HepG2 (cell line): Measurements from ENCODE around the gene RAC3. TPM values are rescaled to one million over a fixed set of nuclear protein-coding genes. Genes with fewer than 3 reads are reported as not detected.

Source experiments
- ARID4A ChIP-seq: sonication (generic); formaldehyde crosslinking; IDR thresholded peaks from 2 replicates; pipeline ENCODE4 v1.5.0; 2020; ENCODE audit warnings: mild to moderate bottlenecking, missing genetic modification reagents, borderline replicate concordance
- FOXA1 ChIP-seq, 2 experiments: fragments of 450-650 bp in 1 of 2; sonication (generic) in 1 of 2; formaldehyde crosslinking in 1 of 2; IDR thresholded peaks; 2 replicates each; pipeline versions ENCODE4 v1.4.0 to v1.6.1; 2016 to 2020; ENCODE audit warnings: missing genetic modification reagents in 1 of 2
- GPN1 ChIP-seq: sonication (generic); formaldehyde crosslinking; IDR thresholded peaks from 2 replicates; pipeline ENCODE4 v1.5.1; 2020; ENCODE audit warnings: missing genetic modification reagents, borderline replicate concordance
- HOXA3 ChIP-seq: sonication (generic); formaldehyde crosslinking; IDR thresholded peaks from 2 replicates; pipeline ENCODE4 v1.5.0; 2020; ENCODE audit warnings: missing genetic modification reagents
- KDM6A ChIP-seq: IDR thresholded peaks from 2 replicates; pipeline ENCODE4 v1.6.1; 2016; ENCODE audit warnings: low read depth
- MYC ChIP-seq: sonication (generic); formaldehyde crosslinking; IDR thresholded peaks from 2 replicates; pipeline ENCODE4 v1.9.0; 2021; ENCODE audit warnings: missing genetic modification reagents, borderline replicate concordance
- POGK ChIP-seq: sonication (generic); formaldehyde crosslinking; conservative IDR thresholded peaks from 2 replicates; pipeline ENCODE4 v1.8.0; 2022; ENCODE audit warnings: mild to moderate bottlenecking, moderate library complexity, missing genetic modification reagents
- RXRB ChIP-seq: IDR thresholded peaks from 2 replicates; pipeline ENCODE4 v1.6.1; 2016; ENCODE audit warnings: borderline replicate concordance, missing genetic modification reagents, missing compliant biosample characterization
- SATB2 ChIP-seq: sonication (generic); formaldehyde crosslinking; IDR thresholded peaks from 2 replicates; pipeline ENCODE4 v1.5.0; 2020; ENCODE audit warnings: missing genetic modification reagents
- TEF ChIP-seq: sonication (generic); formaldehyde crosslinking; IDR thresholded peaks from 2 replicates; pipeline ENCODE4 v1.5.0; 2020; ENCODE audit warnings: missing genetic modification reagents
- TGIF2 ChIP-seq: IDR thresholded peaks from 2 replicates; pipeline ENCODE4 v1.6.1; 2016; ENCODE audit warnings: control low read depth, missing compliant biosample characterization
- XRCC5 ChIP-seq: fragments of 200-400 bp; formaldehyde crosslinking; optimal IDR thresholded peaks from 2 replicates; pipeline ENCODE3; 2017; ENCODE audit warnings: mild to moderate bottlenecking, low read length
- ZBTB3 ChIP-seq: sonication (generic); formaldehyde crosslinking; IDR thresholded peaks from 2 replicates; pipeline ENCODE4 v1.4.0; 2020; ENCODE audit warnings: low read depth, mild to moderate bottlenecking, moderate library complexity, missing genetic modification reagents, borderline replicate concordance
- ZMYM2 ChIP-seq: sonication (generic); formaldehyde crosslinking; IDR thresholded peaks from 2 replicates; pipeline ENCODE4 v1.8.0; 2022; ENCODE audit warnings: mild to moderate bottlenecking, missing genetic modification reagents
- ZNF331 ChIP-seq: sonication (generic); formaldehyde crosslinking; IDR thresholded peaks from 2 replicates; pipeline ENCODE4 v1.4.0; 2020; ENCODE audit warnings: missing genetic modification reagents
- ZNF382 ChIP-seq: sonication (generic); formaldehyde crosslinking; IDR thresholded peaks from 2 replicates; pipeline ENCODE4 v1.5.0; 2020; ENCODE audit warnings: missing genetic modification reagents, mild to moderate bottlenecking, borderline replicate concordance
- ZNF383 ChIP-seq: sonication (generic); formaldehyde crosslinking; IDR thresholded peaks from 2 replicates; pipeline ENCODE4 v1.4.0; 2020; ENCODE audit warnings: missing genetic modification reagents, mild to moderate bottlenecking, borderline replicate concordance
- ZNF441 ChIP-seq: sonication (generic); formaldehyde crosslinking; IDR thresholded peaks from 2 replicates; pipeline ENCODE4 v1.7.0; 2021; ENCODE audit warnings: missing genetic modification reagents, borderline replicate concordance
- ZNF451 ChIP-seq: sonication (generic); formaldehyde crosslinking; IDR thresholded peaks from 2 replicates; pipeline ENCODE4 v1.5.0; 2020; ENCODE audit warnings: mild to moderate bottlenecking, missing genetic modification reagents
- ZNF468 ChIP-seq: sonication (generic); formaldehyde crosslinking; IDR thresholded peaks from 2 replicates; pipeline ENCODE4 v1.8.0; 2022; ENCODE audit warnings: mild to moderate bottlenecking, moderate library complexity, missing genetic modification reagents
- ZSCAN29 ChIP-seq: sonication (generic); formaldehyde crosslinking; conservative IDR thresholded peaks from 2 replicates; pipeline ENCODE4 v1.4.0; 2020; ENCODE audit warnings: mild to moderate bottlenecking, missing genetic modification reagents
- polyA plus RNA-seq, 8 experiments: library from polyadenylated mRNA; depleted of rRNA in 3 of 8; stranded (reverse) in 7 of 8; unstranded in 1 of 8; fragments of >200 nt; fragmentation: Illumina TruSeq in 4 of 8; extraction: Trizol in 4 of 8; gene quantifications; 2 replicates each; pipeline versions ENCODE4 v1.2.1 to v1.2.3, GENCODE V29; 2011 to 2016; ENCODE audit warnings: low read depth in 4 of 8, missing spikeins in 1 of 8, mixed read lengths in 1 of 8; ENCODE audit not compliant: insufficient read depth in 1 of 8
- total RNA-seq, 5 experiments: library from RNA; depleted of rRNA; stranded (reverse); fragments of >200 nt; fragmentation: Illumina TruSeq; extraction: Trizol; gene quantifications; 2 replicates each; pipeline ENCODE4 v1.2.3, GENCODE V29; 2016; ENCODE audit warnings: low read depth in 1 of 5

Gene RAC3
- total and polyA plus RNA-seq, 2 of the 13 experiments (the other 11 are each of a cell fraction or from before 2014, with no cell fraction given): 10.5 to 21.3 TPM

GRCh38 chr17:81999976-82000802, 31.3 kb upstream of the RAC3 start (continued):
- peak; percentile 94 for TF ChIP-seq ZNF451 (CRISPR knock-in tag)
- TF ChIP-seq ZNF331 (CRISPR knock-in tag): peak; percentile 17
- TF ChIP-seq ZMYM2 (CRISPR knock-in tag): peak; percentile 48
- peak; percentile 47; the same call in 1 of the 2 replicates for TF ChIP-seq ZNF468 (CRISPR knock-in tag)
- TF ChIP-seq MYC (CRISPR knock-in tag): peak; percentile 38
- no peak; the same call in 1 of the 2 replicates for TF ChIP-seq ZSCAN29 (CRISPR knock-in tag)
- peak; percentile 92 for TF ChIP-seq XRCC5
- TF ChIP-seq ZNF382 (CRISPR knock-in tag): no peak
- peak; percentile 43; the same call in 1 of the 2 replicates for TF ChIP-seq ZBTB3 (CRISPR knock-in tag)
- no peak for TF ChIP-seq TEF (CRISPR knock-in tag)
- TF ChIP-seq POGK (CRISPR knock-in tag): peak; percentile 95
- TF ChIP-seq KDM6A (CRISPR knock-in tag): peak; percentile 49; the same call in 1 of the 2 replicates
- TF ChIP-seq RXRB: no peak; the same call in 1 of the 2 replicates
- peak; percentile 68; the same call in 1 of the 2 replicates for TF ChIP-seq ARID4A (CRISPR knock-in tag)
- no peak for TF ChIP-seq ZNF441 (CRISPR knock-in tag)
- TF ChIP-seq FOXA1 (IDR thresholded peaks at IDR 0.05): no peak
- peak; percentile 63; the same call in 1 of the 2 replicates for TF ChIP-seq FOXA1 (CRISPR knock-in tag; IDR thresholded peaks at IDR 0.05)
- no peak for TF ChIP-seq ZNF383 (CRISPR knock-in tag)
- peak; percentile 96; the same call in 1 of the 2 replicates for TF ChIP-seq SATB2 (CRISPR knock-in tag)
- TF ChIP-seq TGIF2 (CRISPR knock-in tag): peak; percentile 12; the same call in 1 of the 2 replicates
- TF ChIP-seq HOXA3 (CRISPR knock-in tag): peak; percentile 71
- TF ChIP-seq GPN1: no peak
